Measurements from ENCODE around the gene CFAP99.

CFAP99 gene

DNA sequence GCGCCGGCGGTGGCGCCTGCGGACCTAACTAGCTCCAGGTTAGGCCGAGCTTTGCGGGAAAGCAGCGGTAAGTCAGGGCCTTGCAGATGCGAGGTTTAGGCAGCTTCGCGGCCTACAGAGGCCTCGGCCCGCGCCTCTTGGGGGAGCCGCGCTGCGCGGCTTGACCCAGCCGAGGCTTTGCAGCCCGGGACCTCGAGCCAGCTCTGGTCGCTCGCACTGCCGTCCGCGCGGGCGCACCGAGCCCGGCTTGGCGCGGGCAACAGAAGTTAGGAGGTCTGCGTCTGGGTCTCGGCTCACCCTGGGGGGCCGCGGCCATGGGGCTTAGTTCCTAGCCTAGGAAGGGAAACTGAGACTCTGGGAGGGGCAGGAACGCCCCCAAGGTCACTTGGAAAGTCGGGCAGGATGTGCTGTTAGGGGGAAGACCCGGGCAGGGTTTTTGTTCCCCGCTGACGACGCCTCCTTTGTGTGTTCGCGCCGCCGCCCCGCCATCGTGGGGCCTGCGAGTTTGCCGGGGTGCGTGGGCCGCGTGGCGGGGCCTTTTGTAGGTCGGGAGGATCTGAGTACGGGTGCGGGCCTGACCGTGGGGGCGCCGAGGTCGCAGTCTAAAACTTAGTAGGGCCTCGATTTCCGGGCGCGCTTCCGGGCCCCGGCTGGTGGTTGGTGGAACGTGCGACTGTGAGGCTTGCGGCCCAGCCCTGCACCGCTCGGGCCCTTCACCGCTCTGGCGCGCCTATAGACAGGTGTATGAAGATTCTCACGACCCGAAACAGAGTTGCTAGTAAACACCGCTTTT, 50.6 kb downstream of the CFAP99 start:
- TF ChIP-seq SIN3A (IDR thresholded peaks at IDR 0.05; ENCODE audit: borderline replicate concordance, insufficient read depth, low read length) = 0 out of 2 replicates have a peak, but pooled peaks have one; percentile 2
- TF ChIP-seq, protein P1, sequence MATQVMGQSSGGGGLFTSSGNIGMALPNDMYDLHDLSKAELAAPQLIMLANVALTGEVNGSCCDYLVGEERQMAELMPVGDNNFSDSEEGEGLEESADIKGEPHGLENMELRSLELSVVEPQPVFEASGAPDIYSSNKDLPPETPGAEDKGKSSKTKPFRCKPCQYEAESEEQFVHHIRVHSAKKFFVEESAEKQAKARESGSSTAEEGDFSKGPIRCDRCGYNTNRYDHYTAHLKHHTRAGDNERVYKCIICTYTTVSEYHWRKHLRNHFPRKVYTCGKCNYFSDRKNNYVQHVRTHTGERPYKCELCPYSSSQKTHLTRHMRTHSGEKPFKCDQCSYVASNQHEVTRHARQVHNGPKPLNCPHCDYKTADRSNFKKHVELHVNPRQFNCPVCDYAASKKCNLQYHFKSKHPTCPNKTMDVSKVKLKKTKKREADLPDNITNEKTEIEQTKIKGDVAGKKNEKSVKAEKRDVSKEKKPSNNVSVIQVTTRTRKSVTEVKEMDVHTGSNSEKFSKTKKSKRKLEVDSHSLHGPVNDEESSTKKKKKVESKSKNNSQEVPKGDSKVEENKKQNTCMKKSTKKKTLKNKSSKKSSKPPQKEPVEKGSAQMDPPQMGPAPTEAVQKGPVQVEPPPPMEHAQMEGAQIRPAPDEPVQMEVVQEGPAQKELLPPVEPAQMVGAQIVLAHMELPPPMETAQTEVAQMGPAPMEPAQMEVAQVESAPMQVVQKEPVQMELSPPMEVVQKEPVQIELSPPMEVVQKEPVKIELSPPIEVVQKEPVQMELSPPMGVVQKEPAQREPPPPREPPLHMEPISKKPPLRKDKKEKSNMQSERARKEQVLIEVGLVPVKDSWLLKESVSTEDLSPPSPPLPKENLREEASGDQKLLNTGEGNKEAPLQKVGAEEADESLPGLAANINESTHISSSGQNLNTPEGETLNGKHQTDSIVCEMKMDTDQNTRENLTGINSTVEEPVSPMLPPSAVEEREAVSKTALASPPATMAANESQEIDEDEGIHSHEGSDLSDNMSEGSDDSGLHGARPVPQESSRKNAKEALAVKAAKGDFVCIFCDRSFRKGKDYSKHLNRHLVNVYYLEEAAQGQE (IDR thresholded peaks at IDR 0.05; ENCODE audit: insufficient read depth in 1 of 2, low read depth in 2 of 2, low read length in 2 of 2) = 0 out of 4 replicates have a peak, but pooled peaks of 1 of the 2 experiments have one; percentile 10
- no peak for TF ChIP-seq TAF1 (IDR thresholded peaks at IDR 0.05; ENCODE audit: borderline replicate concordance, insufficient read depth, low read length)
- no peak for TF ChIP-seq FOXP2 (optimal IDR thresholded peaks at IDR 0.05; ENCODE audit: borderline replicate concordance, extremely low read depth, extremely low read length, insufficient read depth)
- TF ChIP-seq POLR2AphosphoS5 (IDR thresholded peaks at IDR 0.05; ENCODE audit: low read depth, low read length) = no peak; the same call in 1 of the 2 replicates

DNA sequence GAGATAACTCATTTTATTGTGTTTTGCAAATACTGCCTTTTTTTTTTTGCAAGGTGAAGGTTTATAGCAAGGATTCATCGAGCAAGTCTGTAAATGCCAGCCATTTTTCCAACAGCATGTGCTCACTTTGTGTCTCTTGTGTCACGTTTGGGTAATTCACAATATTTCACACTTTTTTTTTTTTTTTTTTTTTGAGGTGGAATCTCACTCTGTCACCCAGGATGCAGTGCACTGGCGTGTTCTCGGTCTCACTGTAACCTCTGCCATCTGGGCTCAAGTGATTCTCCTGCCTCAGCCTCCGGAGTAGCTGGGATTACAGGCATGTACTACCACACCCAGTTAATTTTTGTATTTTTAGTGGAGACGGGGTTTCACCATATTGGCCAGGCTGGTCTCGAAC, 52.0 kb downstream of the CFAP99 start:
- TF ChIP-seq TAF1 (IDR thresholded peaks at IDR 0.05; ENCODE audit: borderline replicate concordance, insufficient read depth, low read length) (no peak), SIN3A (IDR thresholded peaks at IDR 0.05; ENCODE audit: borderline replicate concordance, insufficient read depth, low read length) (no peak), FOXP2 (optimal IDR thresholded peaks at IDR 0.05; ENCODE audit: borderline replicate concordance, extremely low read depth, extremely low read length, insufficient read depth) (no peak), POLR2AphosphoS5 (IDR thresholded peaks at IDR 0.05; ENCODE audit: low read depth, low read length) (no peak)
- TF ChIP-seq, protein P1 (IDR thresholded peaks at IDR 0.05; ENCODE audit: insufficient read depth in 1 of 2, low read depth in 2 of 2, low read length in 2 of 2) = no peak

DNA sequence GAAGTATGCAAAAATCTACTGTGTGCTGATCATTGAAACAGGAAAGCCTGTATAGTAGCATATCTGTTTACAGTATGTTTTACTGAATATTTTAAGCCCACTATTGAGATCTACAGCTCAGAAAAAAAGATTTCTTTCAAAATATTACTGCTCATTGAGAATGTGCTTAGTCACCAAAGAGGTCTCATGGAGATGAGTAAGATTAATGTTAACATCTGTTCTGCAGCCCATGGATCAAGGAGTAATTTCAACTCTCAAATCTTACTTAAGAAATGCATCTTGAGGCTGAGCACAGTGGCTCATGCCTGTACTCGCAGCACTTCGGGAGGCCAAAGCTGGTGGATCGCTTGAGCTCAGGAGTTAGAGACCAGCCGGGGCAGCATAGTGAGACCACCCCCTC, 53.4 kb downstream of the CFAP99 start:
- no peak for TF ChIP-seq SIN3A (IDR thresholded peaks at IDR 0.05; ENCODE audit: borderline replicate concordance, insufficient read depth, low read length)
- TF ChIP-seq, protein P1 (IDR thresholded peaks at IDR 0.05; ENCODE audit: insufficient read depth in 1 of 2, low read depth in 2 of 2, low read length in 2 of 2) = no peak
- TF ChIP-seq TAF1 (IDR thresholded peaks at IDR 0.05; ENCODE audit: borderline replicate concordance, insufficient read depth, low read length) = no peak
- no peak for TF ChIP-seq POLR2AphosphoS5 (IDR thresholded peaks at IDR 0.05; ENCODE audit: low read depth, low read length)
- TF ChIP-seq FOXP2 (optimal IDR thresholded peaks at IDR 0.05; ENCODE audit: borderline replicate concordance, extremely low read depth, extremely low read length, insufficient read depth) = no peak

DNA sequence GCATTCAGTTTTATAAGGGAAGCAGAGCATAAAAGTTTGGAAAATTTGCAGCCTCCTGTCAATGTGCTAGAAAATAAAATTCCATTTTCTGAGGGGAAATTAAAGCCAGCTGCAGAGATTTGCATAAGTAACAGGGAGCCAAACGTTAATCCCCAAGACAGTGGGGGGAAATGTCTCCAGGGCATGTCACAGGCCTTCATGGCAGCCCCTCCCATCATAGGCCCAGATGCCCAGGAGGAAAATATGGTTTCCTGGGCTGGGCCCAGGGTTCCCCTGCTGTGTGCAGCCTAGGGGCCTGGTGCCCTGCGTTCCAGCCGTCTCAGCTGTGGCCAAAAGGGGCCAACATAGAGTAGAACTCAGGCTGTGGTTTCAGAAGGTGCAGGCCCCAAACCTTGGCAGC, 59.5 kb downstream of the CFAP99 start:
- TF ChIP-seq SIN3A (IDR thresholded peaks at IDR 0.05; ENCODE audit: borderline replicate concordance, insufficient read depth, low read length) (no peak), FOXP2 (optimal IDR thresholded peaks at IDR 0.05; ENCODE audit: borderline replicate concordance, extremely low read depth, extremely low read length, insufficient read depth) (no peak), TAF1 (IDR thresholded peaks at IDR 0.05; ENCODE audit: borderline replicate concordance, insufficient read depth, low read length) (no peak), POLR2AphosphoS5 (IDR thresholded peaks at IDR 0.05; ENCODE audit: low read depth, low read length) (no peak)
- TF ChIP-seq, protein P1 (IDR thresholded peaks at IDR 0.05; ENCODE audit: insufficient read depth in 1 of 2, low read depth in 2 of 2, low read length in 2 of 2) = no peak
